Keratinocyte (primary cell): ENCODE measurements around the gene AGAP1.

Source experiments
- EZH2 ChIP-seq: IDR thresholded peaks from one replicate; pipeline ENCODE4 v1.6.1; 2012; ENCODE audit warnings: inconsistent platforms, mild to moderate bottlenecking, low read length, moderate library complexity
- TF ChIP-seq, protein P1 (sequence below), 3 experiments: IDR thresholded peaks in 1 of 3; conservative IDR thresholded peaks in 1 of 3; optimal IDR thresholded peaks in 1 of 3; 2 replicates in 2 of 3; 3 replicates in 1 of 3; pipeline versions ENCODE3 to v1.5.1; 2011; ENCODE audit warnings: low read length in 3 of 3, mild to moderate bottlenecking in 3 of 3, moderate library complexity in 2 of 3, control low read depth in 1 of 3, inconsistent platforms in 1 of 3; ENCODE audit not compliant: insufficient read depth in 2 of 3; ENCODE audit errors: extremely low read depth in 1 of 3

DNA sequence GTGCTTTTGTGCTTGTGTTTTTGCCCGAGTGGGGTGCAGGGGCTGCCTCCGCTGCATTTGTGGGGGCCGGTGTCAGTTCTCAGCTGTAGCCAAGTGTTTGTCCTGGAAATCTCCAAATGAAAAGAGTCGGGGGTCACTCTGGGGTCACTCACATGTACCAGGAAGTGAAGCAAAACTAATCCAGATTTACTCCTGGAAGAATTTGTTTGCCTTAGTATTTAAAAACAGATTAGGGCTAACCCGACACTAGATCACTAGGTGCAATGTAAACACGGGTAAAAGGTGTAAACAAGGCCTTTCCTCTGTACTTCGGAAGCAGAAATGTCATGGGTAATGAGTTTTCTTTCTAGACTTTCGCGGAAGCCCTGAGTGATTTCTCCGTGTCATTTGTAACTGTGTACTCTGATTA is 624.0 kb downstream of the AGAP1 start:
- TF ChIP-seq, protein P1, sequence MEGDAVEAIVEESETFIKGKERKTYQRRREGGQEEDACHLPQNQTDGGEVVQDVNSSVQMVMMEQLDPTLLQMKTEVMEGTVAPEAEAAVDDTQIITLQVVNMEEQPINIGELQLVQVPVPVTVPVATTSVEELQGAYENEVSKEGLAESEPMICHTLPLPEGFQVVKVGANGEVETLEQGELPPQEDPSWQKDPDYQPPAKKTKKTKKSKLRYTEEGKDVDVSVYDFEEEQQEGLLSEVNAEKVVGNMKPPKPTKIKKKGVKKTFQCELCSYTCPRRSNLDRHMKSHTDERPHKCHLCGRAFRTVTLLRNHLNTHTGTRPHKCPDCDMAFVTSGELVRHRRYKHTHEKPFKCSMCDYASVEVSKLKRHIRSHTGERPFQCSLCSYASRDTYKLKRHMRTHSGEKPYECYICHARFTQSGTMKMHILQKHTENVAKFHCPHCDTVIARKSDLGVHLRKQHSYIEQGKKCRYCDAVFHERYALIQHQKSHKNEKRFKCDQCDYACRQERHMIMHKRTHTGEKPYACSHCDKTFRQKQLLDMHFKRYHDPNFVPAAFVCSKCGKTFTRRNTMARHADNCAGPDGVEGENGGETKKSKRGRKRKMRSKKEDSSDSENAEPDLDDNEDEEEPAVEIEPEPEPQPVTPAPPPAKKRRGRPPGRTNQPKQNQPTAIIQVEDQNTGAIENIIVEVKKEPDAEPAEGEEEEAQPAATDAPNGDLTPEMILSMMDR (optimal IDR thresholded peaks at IDR 0.05 in 1 of 3, IDR thresholded peaks at IDR 0.05 in 1 of 3, conservative IDR thresholded peaks at IDR 0.05 in 1 of 3; ENCODE audit: extremely low read depth in 1 of 3, insufficient read depth in 2 of 3, low read length in 3 of 3): no peak
- TF ChIP-seq EZH2: no peak
